ENCODE data around the gene PEX14. TPM values are rescaled to one million over a fixed set of nuclear protein-coding genes. Genes with fewer than 3 reads are reported as not detected.

The PEX14 gene
- total and polyA plus RNA-seq, 10 of the 15 experiments (the other 5 are each of a cell fraction or from before 2014, with no cell fraction given), result 1.4 to 23.2 (median 12.0) TPM

DNA sequence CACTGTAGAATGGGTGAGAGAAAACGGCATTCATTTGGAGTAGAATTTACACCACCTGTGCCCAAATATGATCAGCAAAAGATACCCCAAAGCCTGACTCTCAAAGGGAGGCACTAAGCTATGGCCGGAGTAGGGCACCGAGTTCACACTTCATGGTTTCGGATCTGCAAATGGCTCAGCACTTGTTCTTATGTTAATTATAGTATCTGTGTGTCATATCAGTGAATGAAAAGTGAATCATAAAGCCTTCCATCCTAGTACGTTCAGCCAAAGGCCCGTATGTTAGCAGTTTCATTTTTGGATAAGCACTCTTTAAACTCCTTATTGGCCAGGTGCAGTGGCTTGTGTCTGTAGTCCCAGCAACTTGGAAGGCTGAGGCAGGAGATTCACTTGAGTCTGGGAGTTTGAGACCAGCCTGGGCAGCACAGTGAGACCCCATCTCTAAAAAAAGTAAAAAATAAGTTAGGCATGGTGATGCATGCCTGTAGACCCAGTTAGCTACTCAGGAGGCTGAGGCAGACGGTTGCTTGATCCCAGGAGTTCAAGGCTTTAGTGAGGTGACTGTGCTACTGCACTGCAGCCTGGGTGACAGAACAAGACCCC lies 29.9 kb upstream of the PEX14 start:
- 21% methylated on average over 7 of the region's 7 CpGs for WGBS (ENCODE audit: insufficient coverage, insufficient replicate concordance, low lambda C conversion rate, missing lambda C conversion rate)
- Histone ChIP-seq H3K27ac (ENCODE audit: control insufficient read depth, insufficient read depth) (no peak overlapping the region), H3K4me1 (ENCODE audit: control insufficient read depth, insufficient read depth, low read length) (no peaks in the 10 kb centered on the region), H3K27me3 (replicated peaks in 1 of 2; ENCODE audit: control insufficient read depth in 2 of 2, insufficient read depth in 2 of 2, low read length in 1 of 2) (no peaks in the 10 kb centered on the region), H4K20me1 (ENCODE audit: control insufficient read depth, insufficient read depth) (no peaks in the 10 kb centered on the region), H2AFZ (ENCODE audit: control insufficient read depth, low read depth, low read length) (peak overlapping the region; percentile 23; the same call in 1 of the 2 replicates), H3K4me3 (no peak overlapping the region), H3K36me3 (ENCODE audit: control insufficient read depth in 2 of 2, insufficient read depth in 2 of 2, low read length in 1 of 2) (no peaks in the 10 kb centered on the region; a peak in 1 of 4 replicates), H3K9ac (ENCODE audit: control insufficient read depth, insufficient read depth, low read length) (no peak overlapping the region), H3K4me2 (ENCODE audit: control insufficient read depth, insufficient read depth) (no peak overlapping the region), H3K79me2 (ENCODE audit: control insufficient read depth, insufficient read depth, low read length) (no peaks in the 10 kb centered on the region), H3K9me3 (replicated peaks; ENCODE audit: control insufficient read depth, insufficient read depth, low read length) (no peaks in the 10 kb centered on the region)
- ChIA-PET POLR2A (no interaction called here), SMC1A (ENCODE audit: uncharacterized antibody, unreplicated experiment) (interaction anchor here (1.0 kb wide), 1 partner anchor 14 kb away, joined by 3 read pairs; no protein-coding TSS in a partner anchor), RAD21 (ENCODE audit: unreplicated experiment) (no interaction called here), CTCF (interaction anchor here (2.1 to 3.0 kb wide), 2 partner anchors 10 to 50 kb away, joined by 6 to 16 read pairs; no protein-coding TSS in a partner anchor)
- no TSS peak for BruUV-seq (replicated peaks)
- in situ Hi-C loops (cut with MboI) (no loop called here), intact Hi-C loops (cut with micrococcal nuclease; ENCODE audit: unreplicated experiment) (no loop called here)
- no peak for DNase-seq (ENCODE audit: low read depth, low spot score)
- FAIRE-seq, result peak; percentile 35
- TF ChIP-seq CHD1 (IDR thresholded peaks at IDR 0.05; ENCODE audit: low read depth, low read length), result no peak
- TF ChIP-seq SIX5 (IDR thresholded peaks at IDR 0.05; ENCODE audit: low read depth, low read length, severe bottlenecking), result no peak
- no peak for TF ChIP-seq ZNF384 (IDR thresholded peaks at IDR 0.05; ENCODE audit: borderline replicate concordance, low read depth, low read length)
- no peak for TF ChIP-seq PAX5 (IDR thresholded peaks at IDR 0.05; ENCODE audit: borderline replicate concordance, low read depth, low read length)
- TF ChIP-seq, protein P1, sequence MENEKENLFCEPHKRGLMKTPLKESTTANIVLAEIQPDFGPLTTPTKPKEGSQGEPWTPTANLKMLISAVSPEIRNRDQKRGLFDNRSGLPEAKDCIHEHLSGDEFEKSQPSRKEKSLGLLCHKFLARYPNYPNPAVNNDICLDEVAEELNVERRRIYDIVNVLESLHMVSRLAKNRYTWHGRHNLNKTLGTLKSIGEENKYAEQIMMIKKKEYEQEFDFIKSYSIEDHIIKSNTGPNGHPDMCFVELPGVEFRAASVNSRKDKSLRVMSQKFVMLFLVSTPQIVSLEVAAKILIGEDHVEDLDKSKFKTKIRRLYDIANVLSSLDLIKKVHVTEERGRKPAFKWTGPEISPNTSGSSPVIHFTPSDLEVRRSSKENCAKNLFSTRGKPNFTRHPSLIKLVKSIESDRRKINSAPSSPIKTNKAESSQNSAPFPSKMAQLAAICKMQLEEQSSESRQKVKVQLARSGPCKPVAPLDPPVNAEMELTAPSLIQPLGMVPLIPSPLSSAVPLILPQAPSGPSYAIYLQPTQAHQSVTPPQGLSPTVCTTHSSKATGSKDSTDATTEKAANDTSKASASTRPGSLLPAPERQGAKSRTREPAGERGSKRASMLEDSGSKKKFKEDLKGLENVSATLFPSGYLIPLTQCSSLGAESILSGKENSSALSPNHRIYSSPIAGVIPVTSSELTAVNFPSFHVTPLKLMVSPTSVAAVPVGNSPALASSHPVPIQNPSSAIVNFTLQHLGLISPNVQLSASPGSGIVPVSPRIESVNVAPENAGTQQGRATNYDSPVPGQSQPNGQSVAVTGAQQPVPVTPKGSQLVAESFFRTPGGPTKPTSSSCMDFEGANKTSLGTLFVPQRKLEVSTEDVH (IDR thresholded peaks at IDR 0.05; ENCODE audit: low read depth, partially characterized antibody), result no peak
- no peak for TF ChIP-seq STAT3 (IDR thresholded peaks at IDR 0.05; ENCODE audit: low read depth, low read length)
- TF ChIP-seq, protein P2, sequence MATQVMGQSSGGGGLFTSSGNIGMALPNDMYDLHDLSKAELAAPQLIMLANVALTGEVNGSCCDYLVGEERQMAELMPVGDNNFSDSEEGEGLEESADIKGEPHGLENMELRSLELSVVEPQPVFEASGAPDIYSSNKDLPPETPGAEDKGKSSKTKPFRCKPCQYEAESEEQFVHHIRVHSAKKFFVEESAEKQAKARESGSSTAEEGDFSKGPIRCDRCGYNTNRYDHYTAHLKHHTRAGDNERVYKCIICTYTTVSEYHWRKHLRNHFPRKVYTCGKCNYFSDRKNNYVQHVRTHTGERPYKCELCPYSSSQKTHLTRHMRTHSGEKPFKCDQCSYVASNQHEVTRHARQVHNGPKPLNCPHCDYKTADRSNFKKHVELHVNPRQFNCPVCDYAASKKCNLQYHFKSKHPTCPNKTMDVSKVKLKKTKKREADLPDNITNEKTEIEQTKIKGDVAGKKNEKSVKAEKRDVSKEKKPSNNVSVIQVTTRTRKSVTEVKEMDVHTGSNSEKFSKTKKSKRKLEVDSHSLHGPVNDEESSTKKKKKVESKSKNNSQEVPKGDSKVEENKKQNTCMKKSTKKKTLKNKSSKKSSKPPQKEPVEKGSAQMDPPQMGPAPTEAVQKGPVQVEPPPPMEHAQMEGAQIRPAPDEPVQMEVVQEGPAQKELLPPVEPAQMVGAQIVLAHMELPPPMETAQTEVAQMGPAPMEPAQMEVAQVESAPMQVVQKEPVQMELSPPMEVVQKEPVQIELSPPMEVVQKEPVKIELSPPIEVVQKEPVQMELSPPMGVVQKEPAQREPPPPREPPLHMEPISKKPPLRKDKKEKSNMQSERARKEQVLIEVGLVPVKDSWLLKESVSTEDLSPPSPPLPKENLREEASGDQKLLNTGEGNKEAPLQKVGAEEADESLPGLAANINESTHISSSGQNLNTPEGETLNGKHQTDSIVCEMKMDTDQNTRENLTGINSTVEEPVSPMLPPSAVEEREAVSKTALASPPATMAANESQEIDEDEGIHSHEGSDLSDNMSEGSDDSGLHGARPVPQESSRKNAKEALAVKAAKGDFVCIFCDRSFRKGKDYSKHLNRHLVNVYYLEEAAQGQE (IDR thresholded peaks at IDR 0.05; ENCODE audit: low read depth, low read length), result no peak
- TF ChIP-seq, protein P3, sequence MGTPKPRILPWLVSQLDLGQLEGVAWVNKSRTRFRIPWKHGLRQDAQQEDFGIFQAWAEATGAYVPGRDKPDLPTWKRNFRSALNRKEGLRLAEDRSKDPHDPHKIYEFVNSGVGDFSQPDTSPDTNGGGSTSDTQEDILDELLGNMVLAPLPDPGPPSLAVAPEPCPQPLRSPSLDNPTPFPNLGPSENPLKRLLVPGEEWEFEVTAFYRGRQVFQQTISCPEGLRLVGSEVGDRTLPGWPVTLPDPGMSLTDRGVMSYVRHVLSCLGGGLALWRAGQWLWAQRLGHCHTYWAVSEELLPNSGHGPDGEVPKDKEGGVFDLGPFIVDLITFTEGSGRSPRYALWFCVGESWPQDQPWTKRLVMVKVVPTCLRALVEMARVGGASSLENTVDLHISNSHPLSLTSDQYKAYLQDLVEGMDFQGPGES (IDR thresholded peaks at IDR 0.05), result no peak
- TF ChIP-seq, protein P4, sequence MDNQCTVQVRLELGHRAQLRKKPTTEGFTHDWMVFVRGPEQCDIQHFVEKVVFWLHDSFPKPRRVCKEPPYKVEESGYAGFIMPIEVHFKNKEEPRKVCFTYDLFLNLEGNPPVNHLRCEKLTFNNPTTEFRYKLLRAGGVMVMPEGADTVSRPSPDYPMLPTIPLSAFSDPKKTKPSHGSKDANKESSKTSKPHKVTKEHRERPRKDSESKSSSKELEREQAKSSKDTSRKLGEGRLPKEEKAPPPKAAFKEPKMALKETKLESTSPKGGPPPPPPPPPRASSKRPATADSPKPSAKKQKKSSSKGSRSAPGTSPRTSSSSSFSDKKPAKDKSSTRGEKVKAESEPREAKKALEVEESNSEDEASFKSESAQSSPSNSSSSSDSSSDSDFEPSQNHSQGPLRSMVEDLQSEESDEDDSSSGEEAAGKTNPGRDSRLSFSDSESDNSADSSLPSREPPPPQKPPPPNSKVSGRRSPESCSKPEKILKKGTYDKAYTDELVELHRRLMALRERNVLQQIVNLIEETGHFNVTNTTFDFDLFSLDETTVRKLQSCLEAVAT (IDR thresholded peaks at IDR 0.05), result no peak
- no peak for TF ChIP-seq HDGF (IDR thresholded peaks at IDR 0.05)
- TF ChIP-seq GATAD2B (conservative IDR thresholded peaks at IDR 0.05; ENCODE audit: low read depth), result no peak
- no peak for ATAC-seq
